ENCODE measurements around the gene TRHDE.
A peak's percentile ranks its signal among the peaks of the same experiment; 100 is the strongest.

DNA sequence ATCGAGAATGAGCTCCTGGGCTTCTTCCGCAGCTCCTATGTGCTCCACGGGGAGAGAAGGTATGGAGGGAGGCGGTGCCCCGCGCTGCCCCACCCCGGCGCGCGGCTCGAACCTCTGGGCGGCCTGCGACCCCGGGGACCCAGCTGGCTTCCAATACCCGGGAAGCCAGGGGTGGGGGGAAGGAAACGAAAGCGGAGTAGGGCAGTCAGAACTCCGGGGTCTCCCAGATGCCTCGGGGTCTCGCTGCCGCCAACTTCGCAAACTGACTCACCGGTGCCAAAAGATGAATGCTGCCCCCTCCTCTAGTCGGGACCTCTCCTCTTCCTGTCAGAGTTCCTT is 1.3 kb downstream of the TRHDE start:
- peak; percentile 3 for TF ChIP-seq SUZ12 (IDR thresholded peaks at IDR 0.05; ENCODE audit: extremely low read depth, insufficient read depth, insufficient read length)
- no peak for TF ChIP-seq YY1 (IDR thresholded peaks at IDR 0.05; ENCODE audit: insufficient read depth, insufficient read length)
